Sigmoid colon (tissue), 7 donors: ENCODE measurements around the gene NHS. TPM values are rescaled to one million over a fixed set of nuclear protein-coding genes. Genes with fewer than 3 reads are reported as not detected.
A peak's percentile ranks its signal among the peaks of the same experiment; 100 is the strongest.

Experiments
- DNase-seq: peaks from one replicate; pipeline ENCODE4 v3.0.0-alpha.2; 2019
- H3K27ac ChIP-seq, 4 donors: fragments of 200-600 bp; sonication (generic); one replicate each; pipeline ENCODE4 v1.5.1; 2016 to 2019; ENCODE audit warnings: mild to moderate bottlenecking in 1 of 4
- H3K27me3 ChIP-seq, 3 donors: fragments of 200-600 bp; sonication (generic); one replicate each; pipeline ENCODE4 v1.5.1; 2019; ENCODE audit warnings: mild to moderate bottlenecking in 1 of 3
- H3K36me3 ChIP-seq, 4 donors: fragments of 200-600 bp; sonication (generic); one replicate each; pipeline ENCODE4 v1.5.1; 2016 to 2019
- H3K4me1 ChIP-seq, 4 donors: fragments of 200-600 bp; sonication (generic); one replicate each; pipeline ENCODE4 v1.5.1; 2017 to 2019
- H3K4me3 ChIP-seq, 4 donors: fragments of 200-600 bp; sonication (generic); one replicate each; pipeline ENCODE4 v1.5.1; 2017 to 2019; ENCODE audit warnings: mild to moderate bottlenecking in 2 of 4, moderate library complexity in 1 of 4
- H3K9me3 ChIP-seq, 4 donors: fragments of 200-600 bp in 3 of 4; sonication (generic) in 3 of 4; one replicate each; pipeline versions ENCODE4 v1.5.1 to v1.6.1; 2013 to 2019
- EP300 ChIP-seq, 4 donors: sonication (generic); formaldehyde crosslinking; IDR thresholded peaks; one replicate each; pipeline ENCODE4 v1.6.1; 2017; ENCODE audit warnings: antibody characterized with exemption in 4 of 4
- POLR2A ChIP-seq, 2 donors: fragments of 450-650 bp; IDR thresholded peaks; one replicate each; pipeline ENCODE4 v1.6.1; 2016; ENCODE audit warnings: antibody characterized with exemption in 2 of 2, mild to moderate bottlenecking in 2 of 2, moderate library complexity in 2 of 2
- POLR2AphosphoS5 ChIP-seq, 4 donors: sonication (generic); formaldehyde crosslinking; IDR thresholded peaks; one replicate each; pipeline ENCODE4 v1.6.1; 2017; ENCODE audit warnings: antibody characterized with exemption in 4 of 4
- WGBS, 2 donors: extraction: QIAGEN DNeasy Blood & Tissue Kit; methylation state at CpG; one replicate each; pipeline ENCODE4 v1.1.7; 2013; 5-methylcytosine and 5-hydroxymethylcytosine counted together
- intact Hi-C: fragments of 100-400 bp; cut with DNase I; formaldehyde crosslinking; loops from one replicate; pipeline ENCODE4 v1.15.1; 2023
- polyA plus RNA-seq, 3 donors: library from polyadenylated mRNA; stranded (reverse); fragments of 200-250 nt; gene quantifications; one replicate each; pipeline ENCODE4 v1.2.3, GENCODE V29; 2013
- total RNA-seq, 4 donors: library from RNA; depleted of rRNA; stranded (reverse); fragments of >200 nt; gene quantifications; one replicate each; pipeline ENCODE4 v1.1.0, GENCODE V29; 2016
- TF ChIP-seq, protein P1 (sequence below), 4 experiments: fragments of 450-650 bp in 3 of 4; fragments of 200-600 bp in 1 of 4; IDR thresholded peaks; one replicate each; pipeline ENCODE4 v1.5.1; 2016 to 2019; ENCODE audit warnings: antibody characterized with exemption in 4 of 4, mild to moderate bottlenecking in 3 of 4, moderate library complexity in 2 of 4
- donor health status: healthy with polysubstance abuse.
- donor health status: Bipolar disorder and iron deficiency.
- donor health status: healthy.

NHS gene
- total and polyA plus RNA-seq, 7 donors = under 0.01 to 22.7 (median 9.3) TPM

DNA sequence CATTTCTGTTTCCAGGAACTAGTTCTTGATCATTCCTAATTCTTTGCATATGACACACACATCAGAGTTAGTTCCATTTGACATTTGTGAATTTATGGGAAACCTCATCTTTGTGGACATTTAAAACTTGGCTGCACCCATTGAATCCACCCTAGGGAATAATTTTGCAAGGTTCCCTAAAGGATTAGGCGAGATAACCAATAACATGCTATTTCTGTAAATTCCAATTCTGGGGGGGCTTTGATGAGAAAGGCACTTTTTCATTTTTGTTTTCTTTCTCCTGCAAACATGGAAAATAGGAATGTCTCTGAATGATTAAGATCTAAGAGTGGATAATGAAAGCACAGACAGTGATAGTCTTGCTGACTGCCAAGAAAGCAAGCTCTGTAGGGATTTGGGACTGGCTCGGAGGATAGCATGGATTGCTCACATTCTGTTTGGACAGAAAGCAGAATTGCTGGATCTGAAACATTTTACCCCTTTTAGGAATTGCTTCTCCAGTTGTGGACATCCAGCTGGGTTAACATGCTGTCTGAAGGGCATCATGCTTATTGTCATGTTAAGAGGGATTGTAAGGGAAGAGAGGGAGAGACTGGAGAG, 145.1 kb downstream of the NHS start:
- Histone ChIP-seq H3K4me1 (peaks cover 0 to 35% (median 7%) of the 10 kb centered on the region in 4 donors), H3K4me3 (no peak overlapping the region), H3K27ac (peak overlapping the region; percentile 27 to 69 (median 58)), H3K9me3 (no peaks in the 10 kb centered on the region), H3K36me3 (no peaks in the 10 kb centered on the region), H3K27me3 (no peaks in the 10 kb centered on the region)
- no peak for DNase-seq
- intact Hi-C loops = no loop called here
- WGBS, 2 donors = 73 to 86% methylated on average over 2 of the region's 2 CpGs
- TF ChIP-seq POLR2A (IDR thresholded peaks at IDR 0.05) = no peak
- TF ChIP-seq EP300 (IDR thresholded peaks at IDR 0.05) = no peak
- TF ChIP-seq POLR2AphosphoS5 (IDR thresholded peaks at IDR 0.05) = peak in 1 of 4 donors; percentile 21
- TF ChIP-seq, protein P1, sequence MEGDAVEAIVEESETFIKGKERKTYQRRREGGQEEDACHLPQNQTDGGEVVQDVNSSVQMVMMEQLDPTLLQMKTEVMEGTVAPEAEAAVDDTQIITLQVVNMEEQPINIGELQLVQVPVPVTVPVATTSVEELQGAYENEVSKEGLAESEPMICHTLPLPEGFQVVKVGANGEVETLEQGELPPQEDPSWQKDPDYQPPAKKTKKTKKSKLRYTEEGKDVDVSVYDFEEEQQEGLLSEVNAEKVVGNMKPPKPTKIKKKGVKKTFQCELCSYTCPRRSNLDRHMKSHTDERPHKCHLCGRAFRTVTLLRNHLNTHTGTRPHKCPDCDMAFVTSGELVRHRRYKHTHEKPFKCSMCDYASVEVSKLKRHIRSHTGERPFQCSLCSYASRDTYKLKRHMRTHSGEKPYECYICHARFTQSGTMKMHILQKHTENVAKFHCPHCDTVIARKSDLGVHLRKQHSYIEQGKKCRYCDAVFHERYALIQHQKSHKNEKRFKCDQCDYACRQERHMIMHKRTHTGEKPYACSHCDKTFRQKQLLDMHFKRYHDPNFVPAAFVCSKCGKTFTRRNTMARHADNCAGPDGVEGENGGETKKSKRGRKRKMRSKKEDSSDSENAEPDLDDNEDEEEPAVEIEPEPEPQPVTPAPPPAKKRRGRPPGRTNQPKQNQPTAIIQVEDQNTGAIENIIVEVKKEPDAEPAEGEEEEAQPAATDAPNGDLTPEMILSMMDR (IDR thresholded peaks at IDR 0.05) = no peak

DNA sequence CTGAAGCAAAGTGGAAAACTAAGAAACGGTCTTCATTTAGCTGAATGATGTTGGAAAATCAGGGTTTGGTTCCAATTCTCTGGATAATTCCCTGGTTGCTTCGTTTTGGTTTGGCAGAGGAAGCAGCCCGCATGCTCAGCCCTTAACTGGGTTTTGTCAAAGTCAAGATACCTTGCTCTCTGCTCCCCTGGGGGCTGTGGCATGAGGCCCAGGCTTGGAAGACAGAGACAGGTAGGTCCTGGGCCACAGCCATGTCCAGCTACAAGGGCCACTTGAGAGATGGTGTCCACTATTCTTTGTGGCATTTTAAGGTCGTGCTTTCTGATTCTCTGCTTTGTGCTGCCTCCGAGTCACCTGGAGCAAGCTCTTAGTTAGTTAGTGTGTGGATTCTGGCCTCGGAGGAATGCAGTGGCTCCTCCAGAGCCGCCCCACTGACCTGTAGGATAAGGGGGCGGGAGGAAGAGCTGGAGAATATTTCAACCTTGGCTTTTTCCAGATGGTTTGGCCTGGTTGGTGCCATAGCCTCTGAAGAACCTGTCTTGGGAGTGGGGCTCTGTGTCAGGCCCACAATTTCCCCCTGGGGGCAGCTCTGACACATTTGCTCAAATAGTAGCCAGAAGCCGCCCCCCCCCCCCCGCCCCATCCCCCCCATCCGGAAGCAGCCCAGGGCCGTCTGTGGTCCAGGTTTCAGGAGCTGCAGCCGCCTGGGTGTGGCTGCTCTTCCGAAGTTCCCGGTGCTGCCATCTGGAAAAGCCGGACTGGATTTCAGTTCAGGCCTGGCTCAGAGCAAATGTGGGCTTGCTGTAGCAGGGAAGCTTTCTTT, 147.1 kb downstream of the NHS start:
- Histone ChIP-seq H3K36me3 (no peaks in the 10 kb centered on the region), H3K4me1 (peaks cover 0 to 35% (median 8%) of the 10 kb centered on the region in 4 donors), H3K4me3 (no peak overlapping the region), H3K27ac (peak overlapping the region in 2 of 4 donors; percentile 29 to 31), H3K27me3 (no peaks in the 10 kb centered on the region), H3K9me3 (no peaks in the 10 kb centered on the region)
- WGBS, 2 donors = 37 to 52% methylated on average over 15 to 16 of the region's 16 CpGs
- intact Hi-C loops = no loop called here
- no peak for DNase-seq
- TF ChIP-seq EP300 (IDR thresholded peaks at IDR 0.05) (no peak), POLR2AphosphoS5 (IDR thresholded peaks at IDR 0.05) (no peak), POLR2A (IDR thresholded peaks at IDR 0.05) (no peak)
- TF ChIP-seq, protein P1 (IDR thresholded peaks at IDR 0.05) = no peak

DNA sequence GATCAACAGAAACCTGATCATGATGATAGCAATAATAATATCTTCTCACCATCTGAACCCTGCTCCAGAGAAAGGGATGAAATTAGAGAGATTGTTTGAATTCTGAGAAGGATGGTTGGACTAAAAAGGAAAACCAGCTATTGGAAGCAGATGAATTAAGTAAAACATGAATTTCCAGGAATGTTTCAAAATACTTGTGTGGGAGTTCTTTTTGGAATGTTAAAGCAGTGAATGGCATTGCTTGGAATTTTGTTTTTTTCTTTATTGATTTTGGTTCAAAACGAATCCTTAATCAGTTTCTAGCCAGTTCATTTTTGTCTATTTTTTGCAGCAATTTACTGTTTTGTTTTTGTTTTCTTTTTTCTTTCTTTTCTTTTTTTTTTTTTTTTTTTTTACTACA, 150.3 kb downstream of the NHS start:
- no peak for TF ChIP-seq POLR2A (IDR thresholded peaks at IDR 0.05)
- no peak for TF ChIP-seq EP300 (IDR thresholded peaks at IDR 0.05)
- no peak for TF ChIP-seq POLR2AphosphoS5 (IDR thresholded peaks at IDR 0.05)
- TF ChIP-seq, protein P1 (IDR thresholded peaks at IDR 0.05) = no peak
- Histone ChIP-seq H3K4me1 (peaks cover 0 to 20% (median 8%) of the 10 kb centered on the region in 4 donors), H3K36me3 (no peaks in the 10 kb centered on the region), H3K9me3 (no peaks in the 10 kb centered on the region), H3K27me3 (no peaks in the 10 kb centered on the region), H3K27ac (no peak overlapping the region), H3K4me3 (no peak overlapping the region)
- WGBS, 2 donors = 67 to 83% methylated on average over 1 of the region's 1 CpG
- DNase-seq = no peak
- intact Hi-C loops = no loop called here

GRCh38 chrX:17525762-17526555, 151.0 kb downstream of the NHS start:
- intact Hi-C loops = no loop called here
- H3K27ac ChIP-seq = no peak overlapping the region
- peaks cover 0 to 14% (median 8%) of the 10 kb centered on the region in 4 donors for H3K4me1 ChIP-seq
- H3K4me3 ChIP-seq = no peak overlapping the region
- H3K36me3 ChIP-seq = no peaks in the 10 kb centered on the region
- no peaks in the 10 kb centered on the region for H3K9me3 ChIP-seq
- no peak for TF ChIP-seq POLR2A (IDR thresholded peaks at IDR 0.05)
- TF ChIP-seq POLR2AphosphoS5 (IDR thresholded peaks at IDR 0.05) = no peak
- TF ChIP-seq EP300 (IDR thresholded peaks at IDR 0.05) = no peak
- TF ChIP-seq, protein P1 (IDR thresholded peaks at IDR 0.05) = no peak
- WGBS, 2 donors = 92 to 94% methylated on average over 8 of the region's 8 CpGs
- H3K27me3 ChIP-seq = no peaks in the 10 kb centered on the region
- no peak for DNase-seq
